CD14-positive monocyte (primary cell): ENCODE data around the gene RBM4B. TPM values are rescaled to one million over a fixed set of nuclear protein-coding genes. Genes with fewer than 3 reads are reported as not detected.

Experiments
- DNase-seq, 3 donors: peaks; one replicate each; pipeline ENCODE4 v3.0.0-alpha.2; 2011 to 2022
- H2AFZ ChIP-seq: 2 replicates; pipeline ENCODE4 v1.6.0; 2012; ENCODE audit warnings: mild to moderate bottlenecking, low read depth, low read length, inconsistent platforms; ENCODE audit not compliant: insufficient read depth, poor library complexity, severe bottlenecking
- H3K27ac ChIP-seq, 2 donors: 1 replicate in 1 of 2; 2 replicates in 1 of 2; pipeline ENCODE4 v1.5.1; 2012 to 2013; ENCODE audit warnings: low read length in 2 of 2, control low read depth in 1 of 2, inconsistent platforms in 1 of 2, low read depth in 1 of 2, mild to moderate bottlenecking in 1 of 2
- H3K27me3 ChIP-seq, 2 donors: one replicate each; pipeline versions ENCODE4 v1.6.0 to v1.6.1; 2011 to 2013; ENCODE audit warnings: low read length in 2 of 2; ENCODE audit not compliant: control insufficient read depth in 2 of 2, insufficient read depth in 2 of 2
- H3K36me3 ChIP-seq, 2 donors: replicated peaks in 1 of 2; 1 replicate in 1 of 2; 2 replicates in 1 of 2; pipeline versions ENCODE4 v1.5.1 to v1.6.1; 2012 to 2013; ENCODE audit warnings: low read length in 2 of 2, control low read depth in 1 of 2, inconsistent platforms in 1 of 2, mild to moderate bottlenecking in 1 of 2; ENCODE audit not compliant: insufficient read depth in 2 of 2, control insufficient read depth in 1 of 2
- H3K4me1 ChIP-seq, 2 donors: 1 replicate in 1 of 2; 2 replicates in 1 of 2; pipeline versions ENCODE4 v1.5.1 to v1.6.1; 2012 to 2013; ENCODE audit warnings: low read length in 2 of 2, control low read depth in 1 of 2, inconsistent platforms in 1 of 2, mild to moderate bottlenecking in 1 of 2, moderate library complexity in 1 of 2; ENCODE audit not compliant: insufficient read depth in 2 of 2, control insufficient read depth in 1 of 2
- H3K4me2 ChIP-seq: replicated peaks from 2 replicates; pipeline ENCODE3; 2012; ENCODE audit warnings: low read length, moderate library complexity, mild to moderate bottlenecking; ENCODE audit not compliant: poor library complexity, severe bottlenecking; ENCODE audit errors: extremely low read depth
- H3K4me3 ChIP-seq, 3 experiments: fragments of 200-600 bp in 1 of 3; sonication (generic) in 1 of 3; replicated peaks in 1 of 3; 1 replicate in 2 of 3; 2 replicates in 1 of 3; pipeline ENCODE4 v1.5.1; 2011 to 2013; ENCODE audit warnings: low read length in 3 of 3, mild to moderate bottlenecking in 3 of 3, control low read depth in 2 of 3, low read depth in 2 of 3, inconsistent platforms in 1 of 3, moderate library complexity in 1 of 3
- H3K79me2 ChIP-seq: 2 replicates; pipeline ENCODE4 v1.6.0; 2012; ENCODE audit warnings: mild to moderate bottlenecking, control low read depth, inconsistent platforms, low read length, moderate library complexity; ENCODE audit not compliant: insufficient read depth
- H3K9ac ChIP-seq: 2 replicates; pipeline ENCODE4 v1.6.0; 2017; ENCODE audit warnings: low read length, mild to moderate bottlenecking; ENCODE audit not compliant: insufficient read depth, poor library complexity, severe bottlenecking
- H3K9me3 ChIP-seq, 2 donors: replicated peaks in 1 of 2; 1 replicate in 1 of 2; 2 replicates in 1 of 2; pipeline versions ENCODE4 v1.5.1 to v1.6.1; 2012 to 2013; ENCODE audit warnings: low read length in 2 of 2, control low read depth in 1 of 2; ENCODE audit not compliant: control insufficient read depth in 1 of 2, insufficient read depth in 1 of 2
- H4K20me1 ChIP-seq: 2 replicates; pipeline ENCODE4 v1.6.0; 2012; ENCODE audit warnings: mild to moderate bottlenecking, low read length, control low read depth, moderate library complexity; ENCODE audit not compliant: insufficient read depth
- H3K27ac Mint-ChIP-seq, 7 donors: one replicate each; pipeline ENCODE4 v1.8.0; 2020; ENCODE audit warnings: mild to moderate bottlenecking in 7 of 7, mixed read lengths in 7 of 7, moderate library complexity in 6 of 7, inconsistent platforms in 2 of 7
- H3K27me3 Mint-ChIP-seq, 3 donors: one replicate each; pipeline ENCODE4 v1.8.0; 2021 to 2022; ENCODE audit warnings: low read depth in 3 of 3, mild to moderate bottlenecking in 3 of 3, mixed read lengths in 3 of 3, moderate library complexity in 3 of 3, inconsistent platforms in 1 of 3
- H3K36me3 Mint-ChIP-seq, 2 donors: one replicate each; pipeline ENCODE4 v1.8.0; 2020; ENCODE audit warnings: mixed read lengths in 2 of 2, inconsistent platforms in 1 of 2, mild to moderate bottlenecking in 1 of 2
- H3K4me1 Mint-ChIP-seq: one replicate; pipeline ENCODE4 v1.8.0; 2020; ENCODE audit warnings: mild to moderate bottlenecking, mixed read lengths
- H3K4me3 Mint-ChIP-seq, 2 donors: one replicate each; pipeline ENCODE4 v1.8.0; 2020; ENCODE audit warnings: mild to moderate bottlenecking in 2 of 2, mixed read lengths in 2 of 2, moderate library complexity in 1 of 2
- H3K9me3 Mint-ChIP-seq, 7 donors: one replicate each; pipeline ENCODE4 v1.8.0; 2020 to 2022; ENCODE audit warnings: mixed read lengths in 7 of 7, mild to moderate bottlenecking in 6 of 7, moderate library complexity in 6 of 7, inconsistent platforms in 2 of 7
- CTCF ChIP-seq: fragments of 200-600 bp; IDR thresholded peaks from one replicate; pipeline ENCODE4 v1.8.0; 2022; ENCODE audit warnings: antibody characterized with exemption, mild to moderate bottlenecking
- WGBS: methylation state at CpG from one replicate; pipeline ENCODE4 v1.1.5; 2013; ENCODE audit warnings: missing lambda C conversion rate; ENCODE audit not compliant: insufficient coverage; 5-methylcytosine and 5-hydroxymethylcytosine counted together
- intact Hi-C, 2 donors: fragments of 100-400 bp; cut with micrococcal nuclease; formaldehyde crosslinking; loops; one replicate each; pipeline versions ENCODE4 v1.15.0 to v1.15.1; 2023
- polyA plus RNA-seq, 3 donors: library from polyadenylated mRNA; depleted of rRNA in 1 of 3; unstranded in 2 of 3; stranded (reverse) in 1 of 3; fragments of 300-500 nt in 2 of 3; fragments of >200 nt in 1 of 3; fragmentation: Illumina TruSeq in 2 of 3; gene quantifications; 1 replicate in 2 of 3; 2 replicates in 1 of 3; pipeline ENCODE4 v1.2.3, GENCODE V29; 2012 to 2021

RBM4B gene
- polyA plus RNA-seq, 3 donors, result 7.8 to 14.3 (median 11.2) TPM

GRCh38 chr11:66697988-66698387, 20.3 kb upstream of the RBM4B start:
- peaks cover 0 to 4% (median 0%) of the 10 kb centered on the region in 7 donors for H3K9me3 Mint-ChIP-seq
- Histone ChIP-seq H3K4me2 (no peak overlapping the region), H3K27ac (no peak overlapping the region), H3K4me1 (no peaks in the 10 kb centered on the region), H3K27me3 (no peaks in the 10 kb centered on the region), H2AFZ (no peak overlapping the region), H4K20me1 (no peaks in the 10 kb centered on the region), H3K36me3 (no peaks in the 10 kb centered on the region), H3K9me3 (no peaks in the 10 kb centered on the region), H3K79me2 (no peaks in the 10 kb centered on the region), H3K9ac (no peak overlapping the region), H3K4me3 (no peak overlapping the region)
- WGBS, result 96% methylated on average over 4 of the region's 6 CpGs
- DNase-seq, result no peak
- TF ChIP-seq CTCF, result no peak
- no peak overlapping the region for H3K4me3 Mint-ChIP-seq
- intact Hi-C loops, result loop anchor here (5.0 to 10.0 kb wide), 2 partner anchors 184 to 277 kb away; partner anchors contain the start of gene C11orf86 (in 1 of the 2)
- H3K4me1 Mint-ChIP-seq, result peaks cover 2% of the 10 kb centered on the region
- H3K27ac Mint-ChIP-seq, result no peak overlapping the region
- H3K27me3 Mint-ChIP-seq, result peaks cover 0 to 7% (median 6%) of the 10 kb centered on the region in 3 donors
- H3K36me3 Mint-ChIP-seq, result no peaks in the 10 kb centered on the region

GRCh38 chr11:66696146-66696545, 18.5 kb upstream of the RBM4B start:
- H3K4me3 ChIP-seq, result no peak overlapping the region
- no peak overlapping the region for H3K4me3 Mint-ChIP-seq
- no peak overlapping the region for H3K27ac Mint-ChIP-seq
- no peaks in the 10 kb centered on the region for H4K20me1 ChIP-seq
- H3K36me3 ChIP-seq, result no peaks in the 10 kb centered on the region
- no peaks in the 10 kb centered on the region for H3K4me1 ChIP-seq
- no peaks in the 10 kb centered on the region for H3K36me3 Mint-ChIP-seq
- H3K4me2 ChIP-seq, result no peak overlapping the region
- H3K9me3 ChIP-seq, result no peaks in the 10 kb centered on the region
- H3K27me3 ChIP-seq, result no peaks in the 10 kb centered on the region
- no peak overlapping the region for H3K9ac ChIP-seq
- peaks cover 2% of the 10 kb centered on the region for H3K4me1 Mint-ChIP-seq
- intact Hi-C loops, result loop anchor here (5.0 to 10.0 kb wide), 2 partner anchors 186 to 279 kb away; partner anchors contain the start of gene C11orf86 (in 1 of the 2)
- H3K9me3 Mint-ChIP-seq, result peaks cover 0 to 4% (median 0%) of the 10 kb centered on the region in 7 donors
- TF ChIP-seq CTCF, result no peak
- no peaks in the 10 kb centered on the region for H3K79me2 ChIP-seq
- DNase-seq, result no peak
- no peak overlapping the region for H3K27ac ChIP-seq
- no peak overlapping the region for H2AFZ ChIP-seq
- WGBS, result 99% methylated on average over 9 of the region's 9 CpGs
- H3K27me3 Mint-ChIP-seq, result peaks cover 0 to 8% (median 7%) of the 10 kb centered on the region in 3 donors
